HFFc6 (cell line): ENCODE measurements around the gene SRI. TPM values are rescaled to one million over a fixed set of nuclear protein-coding genes. Genes with fewer than 3 reads are reported as not detected.
"Not testable (repeated sequence)": the region's sequence is repeated elsewhere in the genome, so short reads cannot be mapped to it uniquely, and the experiment has no call there.

Experiments
- DNase-seq: peaks from one replicate; pipeline ENCODE4 v3.0.0-alpha.2; 2018
- H3K27ac Mint-ChIP-seq: 2 replicates; pipeline ENCODE4 v1.8.0; 2020; ENCODE audit warnings: mild to moderate bottlenecking, mixed read lengths
- H3K27me3 Mint-ChIP-seq: 2 replicates; pipeline ENCODE4 v1.8.0; 2021; ENCODE audit warnings: mild to moderate bottlenecking, moderate library complexity, mixed read lengths; ENCODE audit not compliant: insufficient read depth
- H3K36me3 Mint-ChIP-seq: 2 replicates; pipeline ENCODE4 v1.8.0; 2021; ENCODE audit warnings: low read depth, mixed read lengths
- H3K4me1 Mint-ChIP-seq: 2 replicates; pipeline ENCODE4 v1.8.0; 2020; ENCODE audit warnings: low read depth, mixed read lengths
- H3K4me3 Mint-ChIP-seq: 2 replicates; pipeline ENCODE4 v1.8.0; 2020; ENCODE audit warnings: mild to moderate bottlenecking, moderate library complexity, mixed read lengths
- H3K9me3 Mint-ChIP-seq: 2 replicates; pipeline ENCODE4 v1.8.0; 2020; ENCODE audit warnings: mild to moderate bottlenecking, mixed read lengths
- total RNA-seq, 6 experiments: library from RNA; stranded (reverse); fragmentation: NEBNext Ultra II Directional; extraction: Animal tissue kit (Norgen Biotek cat#: 25700); gene quantifications; 2 replicates in 1 of 6; 3 replicates in 5 of 6; pipeline ENCODE4 v1.2.3, GENCODE V29; 2021
- TF ChIP-seq, protein P1 (sequence below): fragments of 200-600 bp; sonication (generic); IDR thresholded peaks from 2 replicates; pipeline ENCODE4 v1.5.0; 2021; ENCODE audit warnings: antibody characterized with exemption, mild to moderate bottlenecking

The SRI gene
- total RNA-seq, 6 experiments from 2014 or later = 113 to 133 (median 123) TPM

GRCh38 chr7:88262562-88262961 lies 42.7 kb upstream of the SRI start:
- no peak overlapping the region for H3K27ac Mint-ChIP-seq
- no peak for DNase-seq
- H3K9me3 Mint-ChIP-seq = peaks cover 12% of the 10 kb centered on the region
- no peaks in the 10 kb centered on the region for H3K4me1 Mint-ChIP-seq
- no peak overlapping the region for H3K4me3 Mint-ChIP-seq
- no peaks in the 10 kb centered on the region for H3K27me3 Mint-ChIP-seq
- H3K36me3 Mint-ChIP-seq = no peaks in the 10 kb centered on the region; the same call in 1 of the 2 replicates
- TF ChIP-seq, protein P1, sequence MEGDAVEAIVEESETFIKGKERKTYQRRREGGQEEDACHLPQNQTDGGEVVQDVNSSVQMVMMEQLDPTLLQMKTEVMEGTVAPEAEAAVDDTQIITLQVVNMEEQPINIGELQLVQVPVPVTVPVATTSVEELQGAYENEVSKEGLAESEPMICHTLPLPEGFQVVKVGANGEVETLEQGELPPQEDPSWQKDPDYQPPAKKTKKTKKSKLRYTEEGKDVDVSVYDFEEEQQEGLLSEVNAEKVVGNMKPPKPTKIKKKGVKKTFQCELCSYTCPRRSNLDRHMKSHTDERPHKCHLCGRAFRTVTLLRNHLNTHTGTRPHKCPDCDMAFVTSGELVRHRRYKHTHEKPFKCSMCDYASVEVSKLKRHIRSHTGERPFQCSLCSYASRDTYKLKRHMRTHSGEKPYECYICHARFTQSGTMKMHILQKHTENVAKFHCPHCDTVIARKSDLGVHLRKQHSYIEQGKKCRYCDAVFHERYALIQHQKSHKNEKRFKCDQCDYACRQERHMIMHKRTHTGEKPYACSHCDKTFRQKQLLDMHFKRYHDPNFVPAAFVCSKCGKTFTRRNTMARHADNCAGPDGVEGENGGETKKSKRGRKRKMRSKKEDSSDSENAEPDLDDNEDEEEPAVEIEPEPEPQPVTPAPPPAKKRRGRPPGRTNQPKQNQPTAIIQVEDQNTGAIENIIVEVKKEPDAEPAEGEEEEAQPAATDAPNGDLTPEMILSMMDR = no peak

- Mint-ChIP-seq H3K4me3 (no peak overlapping the region), H3K27ac (no peak overlapping the region), H3K4me1 (no peaks in the 10 kb centered on the region), H3K9me3 (peaks cover 9% of the 10 kb centered on the region), H3K27me3 (no peaks in the 10 kb centered on the region), H3K36me3 (no peaks in the 10 kb centered on the region; the same call in 1 of the 2 replicates)
- DNase-seq = no peak
- TF ChIP-seq, protein P1 = no peak
Observed at GRCh38 chr7:88260719-88261118, 40.9 kb upstream of the SRI start.

- Mint-ChIP-seq H3K27me3 (no peaks in the 10 kb centered on the region), H3K4me1 (no peaks in the 10 kb centered on the region), H3K36me3 (no peaks in the 10 kb centered on the region; the same call in 1 of the 2 replicates), H3K4me3 (no peak overlapping the region), H3K27ac (no peak overlapping the region), H3K9me3 (peaks cover 7% of the 10 kb centered on the region)
- DNase-seq = no peak
- TF ChIP-seq, protein P1 = no peak
Observed at GRCh38 chr7:88259656-88260380, 40.0 kb upstream of the SRI start.

DNA sequence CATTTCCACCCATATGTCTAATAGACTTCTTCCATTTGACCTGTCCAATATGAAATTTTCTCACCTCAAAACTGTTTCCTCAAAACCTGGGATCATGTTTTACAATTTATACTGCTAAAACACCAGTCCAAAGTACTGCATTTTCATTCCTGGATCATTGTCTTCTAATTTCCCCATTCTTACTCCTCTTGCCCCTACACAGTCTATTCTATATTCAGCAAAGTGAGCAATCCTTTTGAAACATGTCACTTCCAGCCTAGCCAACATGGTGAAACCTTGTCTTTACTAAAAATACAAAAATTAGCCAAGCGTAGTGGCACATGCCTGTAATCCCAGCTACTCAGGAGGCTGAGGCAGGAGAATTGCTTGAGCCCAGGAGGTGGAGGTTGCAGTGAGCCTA lies 38.5 kb upstream of the SRI start:
- not testable (repeated sequence) for H3K27me3 Mint-ChIP-seq

DNA sequence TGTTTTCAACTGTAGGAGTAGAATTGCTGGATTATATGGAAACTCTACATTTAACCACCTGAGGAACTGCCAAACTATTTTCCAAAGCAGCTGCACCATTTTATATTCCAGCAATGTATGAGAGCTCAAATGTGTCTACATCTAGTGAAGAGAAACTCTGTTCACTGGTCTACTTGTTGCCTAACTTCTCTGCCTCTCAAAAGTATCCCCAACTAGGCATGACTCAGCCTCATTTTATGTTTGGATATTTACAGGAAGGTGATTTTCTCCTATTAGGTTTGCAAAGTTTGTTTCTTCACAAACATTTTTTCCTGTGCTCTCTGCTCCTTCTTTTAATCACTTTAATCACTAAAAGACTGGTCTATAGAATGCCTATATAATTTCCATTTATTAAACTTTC lies 37.1 kb upstream of the SRI start:
- Mint-ChIP-seq H3K9me3 (peaks cover 21% of the 10 kb centered on the region), H3K27me3 (no peaks in the 10 kb centered on the region), H3K36me3 (no peaks in the 10 kb centered on the region), H3K4me3 (no peak overlapping the region), H3K27ac (no peak overlapping the region), H3K4me1 (no peaks in the 10 kb centered on the region)
- TF ChIP-seq, protein P1 = no peak
- DNase-seq = no peak

More for the DNA sequence above, 38.5 kb upstream of the SRI start:
- not testable (repeated sequence) for H3K36me3 Mint-ChIP-seq, H3K27ac Mint-ChIP-seq, H3K4me1 Mint-ChIP-seq, H3K4me3 Mint-ChIP-seq, DNase-seq
- H3K9me3 Mint-ChIP-seq = peaks cover 19% of the 10 kb centered on the region

DNA sequence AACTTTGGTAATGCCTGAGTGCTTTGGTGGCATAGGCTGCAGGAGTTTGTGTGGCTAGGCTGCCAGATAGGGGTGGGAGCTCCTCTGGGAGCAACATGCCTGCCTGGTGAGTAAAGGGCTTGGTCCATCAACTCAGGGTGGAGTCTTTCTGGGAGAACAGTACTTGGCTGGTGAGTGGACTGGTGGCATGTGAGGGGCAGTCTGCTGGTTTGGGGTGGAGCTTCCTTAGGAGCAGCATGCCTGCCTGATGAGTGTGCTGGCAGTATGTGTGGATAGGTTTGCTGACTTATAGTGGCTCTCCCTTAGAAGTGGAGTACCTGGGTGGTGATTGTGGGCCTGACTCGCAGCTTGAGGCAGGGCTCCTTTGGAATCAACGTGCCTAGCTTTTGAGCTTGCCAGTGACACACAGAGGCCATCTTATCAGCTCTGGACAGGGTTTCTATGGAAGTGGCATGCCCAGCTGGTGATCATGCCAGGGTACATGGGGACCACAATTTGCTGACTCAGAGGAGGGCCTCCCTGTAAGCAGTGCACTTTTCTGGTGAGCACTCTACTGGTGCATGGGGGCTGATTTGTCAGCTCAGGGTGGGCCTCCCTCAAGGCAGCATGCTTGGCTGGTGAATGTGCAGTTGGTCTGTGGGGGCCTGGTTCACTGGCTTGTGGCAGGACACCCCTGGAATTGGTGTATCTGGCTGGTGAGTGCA lies 35.0 kb upstream of the SRI start:
- H3K36me3 Mint-ChIP-seq = no peaks in the 10 kb centered on the region
- H3K4me1 Mint-ChIP-seq = no peaks in the 10 kb centered on the region
- peaks cover 21% of the 10 kb centered on the region for H3K9me3 Mint-ChIP-seq
- no peaks in the 10 kb centered on the region for H3K27me3 Mint-ChIP-seq
- TF ChIP-seq, protein P1 = no peak
- peak; percentile 0 for DNase-seq
- no peak overlapping the region for H3K27ac Mint-ChIP-seq
- H3K4me3 Mint-ChIP-seq = no peak overlapping the region
